Measurements from ENCODE around the gene FPR2. TPM values are rescaled to one million over a fixed set of nuclear protein-coding genes. Genes with fewer than 3 reads are reported as not detected.

FPR2 gene
- total and polyA plus RNA-seq, 10 of the 15 experiments (the other 5 are each of a cell fraction or from before 2014, with no cell fraction given) = not detected

DNA sequence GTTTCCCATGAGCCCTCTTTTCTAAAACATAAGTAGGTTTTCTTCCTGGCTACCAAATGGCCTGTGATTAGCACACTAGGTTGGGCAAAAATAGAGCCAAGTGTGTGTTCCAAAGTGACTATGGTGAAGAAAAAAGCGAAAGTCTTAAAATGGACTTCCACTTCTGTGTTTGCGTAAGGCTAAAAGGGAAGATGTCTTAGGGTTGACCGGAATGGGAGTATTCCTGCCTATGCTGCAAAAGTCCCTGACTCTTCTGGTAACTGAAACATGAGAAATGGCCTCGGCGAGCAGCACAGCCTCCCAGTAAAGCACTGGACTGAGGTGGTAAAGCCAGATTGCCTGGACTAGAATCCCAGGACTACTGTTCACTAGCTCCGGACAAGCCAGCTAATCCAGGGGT lies 6.9 kb upstream of the FPR2 start:
- no peaks in the 10 kb centered on the region for H3K36me3 ChIP-seq (ENCODE audit: control insufficient read depth in 2 of 2, insufficient read depth in 2 of 2, low read length in 1 of 2)
- RAD21 ChIA-PET (ENCODE audit: unreplicated experiment) = no interaction called here
- no peak overlapping the region for H3K27ac ChIP-seq (ENCODE audit: control insufficient read depth, insufficient read depth)
- SMC1A ChIA-PET (ENCODE audit: uncharacterized antibody, unreplicated experiment) = no interaction called here
- H2AFZ ChIP-seq (ENCODE audit: control insufficient read depth, low read depth, low read length) = no peak overlapping the region
- H3K4me1 ChIP-seq (ENCODE audit: control insufficient read depth, insufficient read depth, low read length) = no peaks in the 10 kb centered on the region
- no peak for FAIRE-seq
- no peaks in the 10 kb centered on the region for H3K27me3 ChIP-seq (replicated peaks in 1 of 2; ENCODE audit: control insufficient read depth in 2 of 2, insufficient read depth in 2 of 2, low read length in 1 of 2)
- no peak overlapping the region for H3K4me2 ChIP-seq (ENCODE audit: control insufficient read depth, insufficient read depth)
- no peaks in the 10 kb centered on the region; the same call in 2 of the 3 replicates for H3K9me3 ChIP-seq (replicated peaks; ENCODE audit: control insufficient read depth, insufficient read depth, low read length)
- H3K4me3 ChIP-seq = no peak overlapping the region
- no peak overlapping the region for H3K9ac ChIP-seq (ENCODE audit: control insufficient read depth, insufficient read depth, low read length)
- H3K79me2 ChIP-seq (ENCODE audit: control insufficient read depth, insufficient read depth, low read length) = no peaks in the 10 kb centered on the region
- CTCF ChIA-PET = no interaction called here
- POLR2A ChIA-PET = no interaction called here
- 43% methylated on average over 6 of the region's 6 CpGs for WGBS (ENCODE audit: insufficient coverage, insufficient replicate concordance, low lambda C conversion rate, missing lambda C conversion rate)
- no TSS peak for BruUV-seq (replicated peaks)
- TF ChIP-seq IKZF1 (conservative IDR thresholded peaks at IDR 0.05) = no peak
- TF ChIP-seq, protein P1, sequence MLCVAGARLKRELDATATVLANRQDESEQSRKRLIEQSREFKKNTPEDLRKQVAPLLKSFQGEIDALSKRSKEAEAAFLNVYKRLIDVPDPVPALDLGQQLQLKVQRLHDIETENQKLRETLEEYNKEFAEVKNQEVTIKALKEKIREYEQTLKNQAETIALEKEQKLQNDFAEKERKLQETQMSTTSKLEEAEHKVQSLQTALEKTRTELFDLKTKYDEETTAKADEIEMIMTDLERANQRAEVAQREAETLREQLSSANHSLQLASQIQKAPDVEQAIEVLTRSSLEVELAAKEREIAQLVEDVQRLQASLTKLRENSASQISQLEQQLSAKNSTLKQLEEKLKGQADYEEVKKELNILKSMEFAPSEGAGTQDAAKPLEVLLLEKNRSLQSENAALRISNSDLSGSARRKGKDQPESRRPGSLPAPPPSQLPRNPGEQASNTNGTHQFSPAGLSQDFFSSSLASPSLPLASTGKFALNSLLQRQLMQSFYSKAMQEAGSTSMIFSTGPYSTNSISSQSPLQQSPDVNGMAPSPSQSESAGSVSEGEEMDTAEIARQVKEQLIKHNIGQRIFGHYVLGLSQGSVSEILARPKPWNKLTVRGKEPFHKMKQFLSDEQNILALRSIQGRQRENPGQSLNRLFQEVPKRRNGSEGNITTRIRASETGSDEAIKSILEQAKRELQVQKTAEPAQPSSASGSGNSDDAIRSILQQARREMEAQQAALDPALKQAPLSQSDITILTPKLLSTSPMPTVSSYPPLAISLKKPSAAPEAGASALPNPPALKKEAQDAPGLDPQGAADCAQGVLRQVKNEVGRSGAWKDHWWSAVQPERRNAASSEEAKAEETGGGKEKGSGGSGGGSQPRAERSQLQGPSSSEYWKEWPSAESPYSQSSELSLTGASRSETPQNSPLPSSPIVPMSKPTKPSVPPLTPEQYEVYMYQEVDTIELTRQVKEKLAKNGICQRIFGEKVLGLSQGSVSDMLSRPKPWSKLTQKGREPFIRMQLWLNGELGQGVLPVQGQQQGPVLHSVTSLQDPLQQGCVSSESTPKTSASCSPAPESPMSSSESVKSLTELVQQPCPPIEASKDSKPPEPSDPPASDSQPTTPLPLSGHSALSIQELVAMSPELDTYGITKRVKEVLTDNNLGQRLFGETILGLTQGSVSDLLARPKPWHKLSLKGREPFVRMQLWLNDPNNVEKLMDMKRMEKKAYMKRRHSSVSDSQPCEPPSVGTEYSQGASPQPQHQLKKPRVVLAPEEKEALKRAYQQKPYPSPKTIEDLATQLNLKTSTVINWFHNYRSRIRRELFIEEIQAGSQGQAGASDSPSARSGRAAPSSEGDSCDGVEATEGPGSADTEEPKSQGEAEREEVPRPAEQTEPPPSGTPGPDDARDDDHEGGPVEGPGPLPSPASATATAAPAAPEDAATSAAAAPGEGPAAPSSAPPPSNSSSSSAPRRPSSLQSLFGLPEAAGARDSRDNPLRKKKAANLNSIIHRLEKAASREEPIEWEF (IDR thresholded peaks at IDR 0.05; ENCODE audit: insufficient replicate concordance, low read depth, low read length) = no peak
- TF ChIP-seq, protein P2, sequence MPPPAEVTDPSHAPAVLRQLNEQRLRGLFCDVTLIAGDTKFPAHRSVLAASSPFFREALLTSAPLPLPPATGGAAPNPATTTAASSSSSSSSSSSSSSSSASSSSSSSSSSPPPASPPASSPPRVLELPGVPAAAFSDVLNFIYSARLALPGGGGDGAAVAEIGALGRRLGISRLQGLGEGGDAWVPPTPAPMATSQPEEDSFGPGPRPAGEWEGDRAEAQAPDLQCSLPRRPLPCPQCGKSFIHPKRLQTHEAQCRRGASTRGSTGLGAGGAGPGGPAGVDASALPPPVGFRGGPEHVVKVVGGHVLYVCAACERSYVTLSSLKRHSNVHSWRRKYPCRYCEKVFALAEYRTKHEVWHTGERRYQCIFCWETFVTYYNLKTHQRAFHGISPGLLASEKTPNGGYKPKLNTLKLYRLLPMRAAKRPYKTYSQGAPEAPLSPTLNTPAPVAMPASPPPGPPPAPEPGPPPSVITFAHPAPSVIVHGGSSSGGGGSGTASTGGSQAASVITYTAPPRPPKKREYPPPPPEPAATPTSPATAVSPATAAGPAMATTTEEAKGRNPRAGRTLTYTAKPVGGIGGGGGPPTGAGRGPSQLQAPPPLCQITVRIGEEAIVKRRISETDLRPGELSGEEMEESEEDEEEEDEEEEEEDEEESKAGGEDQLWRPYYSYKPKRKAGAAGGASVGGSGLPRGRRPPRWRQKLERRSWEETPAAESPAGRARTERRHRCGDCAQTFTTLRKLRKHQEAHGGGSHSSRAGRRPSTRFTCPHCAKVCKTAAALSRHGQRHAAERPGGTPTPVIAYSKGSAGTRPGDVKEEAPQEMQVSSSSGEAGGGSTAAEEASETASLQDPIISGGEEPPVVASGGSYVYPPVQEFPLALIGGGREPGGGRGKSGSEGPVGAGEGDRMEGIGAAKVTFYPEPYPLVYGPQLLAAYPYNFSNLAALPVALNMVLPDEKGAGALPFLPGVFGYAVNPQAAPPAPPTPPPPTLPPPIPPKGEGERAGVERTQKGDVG (CRISPR knock-in tag; IDR thresholded peaks at IDR 0.05) = no peak
- TF ChIP-seq MEF2A (IDR thresholded peaks at IDR 0.05; ENCODE audit: insufficient read depth, low read depth, low read length) = no peak
- in situ Hi-C loops (cut with MboI) (no loop called here), intact Hi-C loops (cut with micrococcal nuclease; ENCODE audit: unreplicated experiment) (no loop called here)
- ATAC-seq = no peak
- no peak for DNase-seq (ENCODE audit: low read depth, low spot score)
- H4K20me1 ChIP-seq (ENCODE audit: control insufficient read depth, insufficient read depth) = no peaks in the 10 kb centered on the region

Data from GM12878 (cell line).